Esophagus squamous epithelium (tissue), 5 donors: ENCODE data around the gene ZCCHC3. TPM values are rescaled to one million over a fixed set of nuclear protein-coding genes. Genes with fewer than 3 reads are reported as not detected.

ENCODE experiments used
- DNase-seq: peaks from one replicate; lab custom pipeline; 2025; lab: John Stamatoyannopoulos, UW
- H3K27ac ChIP-seq, 4 donors: fragments of 200-600 bp; sonication (generic); one replicate each; pipeline ENCODE4 v1.5.1; 2016 to 2019; ENCODE audit warnings: mild to moderate bottlenecking in 1 of 4
- H3K27me3 ChIP-seq, 4 donors: fragments of 200-600 bp; sonication (generic); 1 replicate in 3 of 4; 2 replicates in 1 of 4; pipeline versions ENCODE4 v1.5.1 to v1.6.0; 2017 to 2021; ENCODE audit warnings: antibody characterized with exemption in 1 of 4
- H3K36me3 ChIP-seq, 3 donors: fragments of 200-600 bp; sonication (generic); one replicate each; pipeline ENCODE4 v1.5.1; 2016 to 2019
- H3K4me1 ChIP-seq, 3 donors: fragments of 200-600 bp; sonication (generic); one replicate each; pipeline ENCODE4 v1.5.1; 2017 to 2019
- H3K4me3 ChIP-seq, 4 donors: fragments of 200-600 bp; sonication (generic); 1 replicate in 3 of 4; 2 replicates in 1 of 4; pipeline ENCODE4 v1.5.1; 2016 to 2019; ENCODE audit warnings: mild to moderate bottlenecking in 2 of 4, moderate library complexity in 1 of 4
- H3K9me3 ChIP-seq, 3 donors: fragments of 200-600 bp; sonication (generic); one replicate each; pipeline ENCODE4 v1.5.1; 2016 to 2019
- CTCF ChIP-seq, 6 experiments: fragments of 450-650 bp in 4 of 6; fragments of 200-600 bp in 2 of 6; sonication (generic) in 2 of 6; IDR thresholded peaks; one replicate each; pipeline ENCODE4 v1.5.1; 2016 to 2019; ENCODE audit warnings: antibody characterized with exemption in 6 of 6, mild to moderate bottlenecking in 4 of 6, moderate library complexity in 4 of 6
- POLR2A ChIP-seq, 4 donors: fragments of 450-650 bp; IDR thresholded peaks; one replicate each; pipeline ENCODE4 v1.6.1; 2017; ENCODE audit warnings: antibody characterized with exemption in 4 of 4, mild to moderate bottlenecking in 4 of 4, moderate library complexity in 3 of 4
- WGBS, 2 donors: methylation state at CpG; one replicate each; pipeline ENCODE4 v1.1.5; 2018; 5-methylcytosine and 5-hydroxymethylcytosine counted together
- intact Hi-C: fragments of 100-400 bp; cut with DNase I; formaldehyde crosslinking; loops from one replicate; pipeline ENCODE4 v1.15.0; 2022
- total RNA-seq, 4 donors: library from RNA; depleted of rRNA; stranded (reverse); fragments of >200 nt; gene quantifications; one replicate each; pipeline ENCODE4 v1.1.0, GENCODE V29; 2016
- donor health status: DM: yes; HTN: yes; CAD: no.

Gene ZCCHC3
- total RNA-seq, 4 donors from 2014 or later = 6.8 to 14.1 (median 9.2) TPM

- Histone ChIP-seq H3K36me3 (peaks cover 0 to 32% (median 8%) of the 10 kb centered on the region in 3 donors), H3K27me3 (no peaks in the 10 kb centered on the region), H3K4me1 (peaks cover 6 to 34% (median 8%) of the 10 kb centered on the region in 3 donors), H3K27ac (peak overlapping the region; percentile 80 to 96 (median 91)), H3K9me3 (peaks cover 0 to 7% (median 0%) of the 10 kb centered on the region in 3 donors), H3K4me3 (peak overlapping the region; percentile 68 to 78 (median 76))
- DNase-seq = no peak
- TF ChIP-seq CTCF (IDR thresholded peaks at IDR 0.05) (no peak), POLR2A (IDR thresholded peaks at IDR 0.05) (no peak)
- intact Hi-C loops = loop anchor here (10.0 kb wide), 1 partner anchor 308 kb away; the partner anchor contains the start of gene SRXN1
- 0% methylated on average over 3 of the region's 19 CpGs; no CpG with 5 or more reads in 1 of the 2 donors for WGBS, 2 donors
These were observed 49.9 kb downstream of the ZCCHC3 start for GRCh38 chr20:347317-347639.

GRCh38 chr20:347640-348484, 50.5 kb downstream of the ZCCHC3 start:
- H3K4me3 ChIP-seq = peak overlapping the region; percentile 68 to 78 (median 76)
- H3K36me3 ChIP-seq = peaks cover 0 to 32% (median 8%) of the 10 kb centered on the region in 3 donors
- H3K4me1 ChIP-seq = peaks cover 6 to 34% (median 8%) of the 10 kb centered on the region in 3 donors
- TF ChIP-seq POLR2A (IDR thresholded peaks at IDR 0.05) (peak in 2 of 4 donors; percentile 19 to 38), CTCF (IDR thresholded peaks at IDR 0.05) (no peak)
- H3K27me3 ChIP-seq = no peaks in the 10 kb centered on the region
- H3K27ac ChIP-seq = peak overlapping the region; percentile 80 to 96 (median 91)
- H3K9me3 ChIP-seq = peaks cover 0 to 3% (median 0%) of the 10 kb centered on the region in 3 donors
- WGBS, 2 donors = 0% methylated on average over 23 to 30 of the region's 61 CpGs
- intact Hi-C loops = loop anchor here (10.0 kb wide), 1 partner anchor 307 kb away; the partner anchor contains the start of gene SRXN1
- no peak for DNase-seq

DNA sequence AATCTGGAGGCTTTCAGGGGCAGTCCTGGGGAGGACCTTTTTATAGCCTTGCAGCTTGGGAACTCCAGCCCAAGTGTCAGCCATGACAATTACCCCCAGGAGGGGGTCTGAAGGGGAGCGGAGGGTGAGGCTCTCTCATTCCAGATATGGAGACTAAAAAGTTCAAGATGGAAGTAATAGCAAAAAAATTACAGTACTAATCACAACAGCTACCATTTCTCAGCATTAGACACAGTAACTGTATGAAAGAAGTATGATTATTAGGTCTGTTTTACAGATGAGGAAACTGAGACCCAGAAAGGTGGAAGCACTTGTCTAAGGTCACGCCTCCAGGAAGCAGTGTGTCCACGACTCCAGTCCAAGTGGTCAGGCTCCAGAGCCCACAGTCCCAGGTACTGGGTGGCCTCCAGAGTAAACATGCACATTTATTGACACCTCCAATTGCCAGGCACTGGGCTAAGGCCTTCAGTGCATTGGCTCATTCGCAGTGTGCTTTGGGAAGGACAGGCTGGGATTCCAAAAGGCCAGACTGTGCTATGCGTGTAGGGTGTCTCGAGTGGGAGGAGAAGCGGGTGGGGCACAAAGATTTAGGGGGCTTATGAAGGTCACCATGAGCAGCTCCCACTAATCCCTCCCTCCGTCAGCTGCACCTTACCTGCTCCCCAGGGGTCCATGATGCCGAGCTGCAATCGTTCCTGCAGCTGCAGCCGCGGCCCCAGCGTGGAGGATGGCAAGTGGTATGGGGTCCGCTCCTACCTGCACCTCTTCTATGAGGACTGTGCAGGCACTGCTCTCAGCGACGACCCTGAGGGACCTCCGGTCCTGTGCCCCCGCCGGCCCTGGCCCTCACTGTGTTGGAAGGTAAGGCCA, 51.8 kb downstream of the ZCCHC3 start:
- H3K4me1 ChIP-seq = peaks cover 6 to 35% (median 9%) of the 10 kb centered on the region in 3 donors
- no peak for DNase-seq
- intact Hi-C loops = loop anchor here (10.0 kb wide), 1 partner anchor 306 kb away; the partner anchor contains the start of gene SRXN1
- H3K4me3 ChIP-seq = no peak overlapping the region
- H3K36me3 ChIP-seq = peaks cover 0 to 39% (median 8%) of the 10 kb centered on the region in 3 donors
- no peaks in the 10 kb centered on the region for H3K9me3 ChIP-seq
- TF ChIP-seq CTCF (IDR thresholded peaks at IDR 0.05) (no peak), POLR2A (IDR thresholded peaks at IDR 0.05) (no peak)
- peak overlapping the region in 1 of 4 donors; percentile 93 for H3K27ac ChIP-seq
- WGBS, 2 donors = 95 to 96% methylated on average over 6 to 14 of the region's 19 CpGs
- no peaks in the 10 kb centered on the region for H3K27me3 ChIP-seq

Other genes with a start within 250 kb of the ZCCHC3 start
- gene DEFB125, start 209.9 kb upstream of the ZCCHC3 start, total RNA-seq = not detected
- gene DEFB126, start 155.0 kb upstream of the ZCCHC3 start, total RNA-seq = not detected
- gene DEFB127, start 140.1 kb upstream of the ZCCHC3 start, total RNA-seq = not detected
- not detected for gene DEFB128, start 107.9 kb upstream of the ZCCHC3 start, total RNA-seq
- gene DEFB129, start 70.3 kb upstream of the ZCCHC3 start, total RNA-seq = not detected
- gene DEFB132, start 39.8 kb upstream of the ZCCHC3 start, total RNA-seq = not detected
- 1 to 10 TPM in 2 of 4 donors, under 1 TPM in 2; 0.19 to 1.1 (median 0.89) TPM for gene C20orf96, start 6.8 kb upstream of the ZCCHC3 start, total RNA-seq
- 1 to 10 TPM; 2.1 to 3.8 (median 3.3) TPM for gene SOX12, start 28.0 kb downstream of the ZCCHC3 start, total RNA-seq
- 10 to 100 TPM in 1 of 4 donors, 1 to 10 TPM in 3; 3.7 to 13.8 (median 7.2) TPM for gene NRSN2, start 49.5 kb downstream of the ZCCHC3 start, total RNA-seq
- 10 to 100 TPM in 3 of 4 donors, 1 to 10 TPM in 1; 6.5 to 22.0 (median 11.9) TPM for gene TRIB3, start 83.2 kb downstream of the ZCCHC3 start, total RNA-seq
- 10 to 100 TPM; 46.9 to 79.8 (median 63.2) TPM for gene RBCK1, start 110.7 kb downstream of the ZCCHC3 start, total RNA-seq
- 10 to 100 TPM; 18.1 to 33.2 (median 26.0) TPM for gene TBC1D20, start 165.0 kb downstream of the ZCCHC3 start, total RNA-seq
- gene CSNK2A1, start 246.2 kb downstream of the ZCCHC3 start, total RNA-seq = 10 to 100 TPM; 67.5 to 86.3 (median 78.9) TPM